CD14-positive monocyte (primary cell): ENCODE measurements around the gene RBM38. TPM values are rescaled to one million over a fixed set of nuclear protein-coding genes. Genes with fewer than 3 reads are reported as not detected.

Experiments used
- DNase-seq, 3 donors: peaks; one replicate each; pipeline ENCODE4 v3.0.0-alpha.2; 2011 to 2022
- H2AFZ ChIP-seq: 2 replicates; pipeline ENCODE4 v1.6.0; 2012; ENCODE audit warnings: mild to moderate bottlenecking, low read depth, low read length, inconsistent platforms; ENCODE audit not compliant: insufficient read depth, poor library complexity, severe bottlenecking
- H3K27ac ChIP-seq, 2 donors: 1 replicate in 1 of 2; 2 replicates in 1 of 2; pipeline ENCODE4 v1.5.1; 2012 to 2013; ENCODE audit warnings: low read length in 2 of 2, control low read depth in 1 of 2, inconsistent platforms in 1 of 2, low read depth in 1 of 2, mild to moderate bottlenecking in 1 of 2
- H3K27me3 ChIP-seq, 2 donors: one replicate each; pipeline versions ENCODE4 v1.6.0 to v1.6.1; 2011 to 2013; ENCODE audit warnings: low read length in 2 of 2; ENCODE audit not compliant: control insufficient read depth in 2 of 2, insufficient read depth in 2 of 2
- H3K36me3 ChIP-seq, 2 donors: replicated peaks in 1 of 2; 1 replicate in 1 of 2; 2 replicates in 1 of 2; pipeline versions ENCODE4 v1.5.1 to v1.6.1; 2012 to 2013; ENCODE audit warnings: low read length in 2 of 2, control low read depth in 1 of 2, inconsistent platforms in 1 of 2, mild to moderate bottlenecking in 1 of 2; ENCODE audit not compliant: insufficient read depth in 2 of 2, control insufficient read depth in 1 of 2
- H3K4me1 ChIP-seq, 2 donors: 1 replicate in 1 of 2; 2 replicates in 1 of 2; pipeline versions ENCODE4 v1.5.1 to v1.6.1; 2012 to 2013; ENCODE audit warnings: low read length in 2 of 2, control low read depth in 1 of 2, inconsistent platforms in 1 of 2, mild to moderate bottlenecking in 1 of 2, moderate library complexity in 1 of 2; ENCODE audit not compliant: insufficient read depth in 2 of 2, control insufficient read depth in 1 of 2
- H3K4me2 ChIP-seq: replicated peaks from 2 replicates; pipeline ENCODE3; 2012; ENCODE audit warnings: low read length, moderate library complexity, mild to moderate bottlenecking; ENCODE audit not compliant: poor library complexity, severe bottlenecking; ENCODE audit errors: extremely low read depth
- H3K4me3 ChIP-seq, 3 experiments: fragments of 200-600 bp in 1 of 3; sonication (generic) in 1 of 3; replicated peaks in 1 of 3; 1 replicate in 2 of 3; 2 replicates in 1 of 3; pipeline ENCODE4 v1.5.1; 2011 to 2013; ENCODE audit warnings: low read length in 3 of 3, mild to moderate bottlenecking in 3 of 3, control low read depth in 2 of 3, low read depth in 2 of 3, inconsistent platforms in 1 of 3, moderate library complexity in 1 of 3
- H3K79me2 ChIP-seq: 2 replicates; pipeline ENCODE4 v1.6.0; 2012; ENCODE audit warnings: mild to moderate bottlenecking, control low read depth, inconsistent platforms, low read length, moderate library complexity; ENCODE audit not compliant: insufficient read depth
- H3K9ac ChIP-seq: 2 replicates; pipeline ENCODE4 v1.6.0; 2017; ENCODE audit warnings: low read length, mild to moderate bottlenecking; ENCODE audit not compliant: insufficient read depth, poor library complexity, severe bottlenecking
- H3K9me3 ChIP-seq, 2 donors: replicated peaks in 1 of 2; 1 replicate in 1 of 2; 2 replicates in 1 of 2; pipeline versions ENCODE4 v1.5.1 to v1.6.1; 2012 to 2013; ENCODE audit warnings: low read length in 2 of 2, control low read depth in 1 of 2; ENCODE audit not compliant: control insufficient read depth in 1 of 2, insufficient read depth in 1 of 2
- H4K20me1 ChIP-seq: 2 replicates; pipeline ENCODE4 v1.6.0; 2012; ENCODE audit warnings: mild to moderate bottlenecking, low read length, control low read depth, moderate library complexity; ENCODE audit not compliant: insufficient read depth
- H3K27ac Mint-ChIP-seq, 7 donors: one replicate each; pipeline ENCODE4 v1.8.0; 2020; ENCODE audit warnings: mild to moderate bottlenecking in 7 of 7, mixed read lengths in 7 of 7, moderate library complexity in 6 of 7, inconsistent platforms in 2 of 7
- H3K27me3 Mint-ChIP-seq, 3 donors: one replicate each; pipeline ENCODE4 v1.8.0; 2021 to 2022; ENCODE audit warnings: low read depth in 3 of 3, mild to moderate bottlenecking in 3 of 3, mixed read lengths in 3 of 3, moderate library complexity in 3 of 3, inconsistent platforms in 1 of 3
- H3K36me3 Mint-ChIP-seq, 2 donors: one replicate each; pipeline ENCODE4 v1.8.0; 2020; ENCODE audit warnings: mixed read lengths in 2 of 2, inconsistent platforms in 1 of 2, mild to moderate bottlenecking in 1 of 2
- H3K4me1 Mint-ChIP-seq: one replicate; pipeline ENCODE4 v1.8.0; 2020; ENCODE audit warnings: mild to moderate bottlenecking, mixed read lengths
- H3K4me3 Mint-ChIP-seq, 2 donors: one replicate each; pipeline ENCODE4 v1.8.0; 2020; ENCODE audit warnings: mild to moderate bottlenecking in 2 of 2, mixed read lengths in 2 of 2, moderate library complexity in 1 of 2
- H3K9me3 Mint-ChIP-seq, 7 donors: one replicate each; pipeline ENCODE4 v1.8.0; 2020 to 2022; ENCODE audit warnings: mixed read lengths in 7 of 7, mild to moderate bottlenecking in 6 of 7, moderate library complexity in 6 of 7, inconsistent platforms in 2 of 7
- CTCF ChIP-seq: fragments of 200-600 bp; IDR thresholded peaks from one replicate; pipeline ENCODE4 v1.8.0; 2022; ENCODE audit warnings: antibody characterized with exemption, mild to moderate bottlenecking
- WGBS: methylation state at CpG from one replicate; pipeline ENCODE4 v1.1.5; 2013; ENCODE audit warnings: missing lambda C conversion rate; ENCODE audit not compliant: insufficient coverage; 5-methylcytosine and 5-hydroxymethylcytosine counted together
- intact Hi-C, 2 donors: fragments of 100-400 bp; cut with micrococcal nuclease; formaldehyde crosslinking; loops; one replicate each; pipeline versions ENCODE4 v1.15.0 to v1.15.1; 2023
- polyA plus RNA-seq, 3 donors: library from polyadenylated mRNA; depleted of rRNA in 1 of 3; unstranded in 2 of 3; stranded (reverse) in 1 of 3; fragments of 300-500 nt in 2 of 3; fragments of >200 nt in 1 of 3; fragmentation: Illumina TruSeq in 2 of 3; gene quantifications; 1 replicate in 2 of 3; 2 replicates in 1 of 3; pipeline ENCODE4 v1.2.3, GENCODE V29; 2012 to 2021

The RBM38 gene
- polyA plus RNA-seq, 3 donors, result 7.5 to 48.3 (median 17.8) TPM

DNA sequence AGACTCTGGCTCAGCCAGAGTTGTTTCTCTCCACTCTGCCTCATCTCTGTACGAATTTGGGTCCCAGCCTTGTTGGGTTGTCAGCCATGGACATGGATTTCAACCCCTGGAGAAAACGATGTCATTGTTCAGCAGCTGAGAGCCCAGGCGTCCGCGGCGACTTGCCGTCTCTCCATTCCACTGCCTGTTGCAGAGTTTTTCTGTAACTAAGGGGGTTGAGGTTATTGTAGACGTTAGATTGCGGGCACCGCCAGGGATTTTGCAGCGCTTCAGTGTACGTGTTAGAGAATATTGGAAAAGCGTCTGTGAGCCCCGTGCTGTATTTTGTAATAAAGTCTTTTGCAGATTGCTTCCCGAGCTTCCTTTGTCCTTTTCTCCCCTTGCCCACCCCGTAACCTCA lies 13.1 kb upstream of the RBM38 start:
- H3K9ac ChIP-seq, result no peak overlapping the region
- H3K36me3 Mint-ChIP-seq, result peaks cover 70 to 76% of the 10 kb centered on the region in 2 donors
- H3K4me3 ChIP-seq, result no peak overlapping the region
- H3K27ac Mint-ChIP-seq, result no peak overlapping the region
- H3K4me1 Mint-ChIP-seq, result peaks cover 45% of the 10 kb centered on the region
- DNase-seq, result no peak
- H4K20me1 ChIP-seq, result peaks cover 59% of the 10 kb centered on the region
- H3K4me1 ChIP-seq, result peaks cover 25 to 33% of the 10 kb centered on the region in 2 donors
- H3K36me3 ChIP-seq, result peaks cover 31 to 66% of the 10 kb centered on the region in 2 donors
- H3K27me3 ChIP-seq, result no peaks in the 10 kb centered on the region
- no peak overlapping the region for H3K4me2 ChIP-seq
- no peak overlapping the region for H3K4me3 Mint-ChIP-seq
- no peaks in the 10 kb centered on the region for H3K9me3 Mint-ChIP-seq
- peaks cover 0 to 6% (median 0%) of the 10 kb centered on the region in 3 donors for H3K27me3 Mint-ChIP-seq
- 100% methylated on average over 5 of the region's 16 CpGs for WGBS
- no peak overlapping the region for H2AFZ ChIP-seq
- intact Hi-C loops, result loop anchor here in 1 of 2 donors (10.0 kb wide), 2 partner anchors 247 to 337 kb away; partner anchors contain the start of genes PMEPA1 and ZBP1
- no peaks in the 10 kb centered on the region for H3K9me3 ChIP-seq
- H3K27ac ChIP-seq, result no peak overlapping the region
- TF ChIP-seq CTCF, result no peak
- peaks cover 34% of the 10 kb centered on the region for H3K79me2 ChIP-seq

DNA sequence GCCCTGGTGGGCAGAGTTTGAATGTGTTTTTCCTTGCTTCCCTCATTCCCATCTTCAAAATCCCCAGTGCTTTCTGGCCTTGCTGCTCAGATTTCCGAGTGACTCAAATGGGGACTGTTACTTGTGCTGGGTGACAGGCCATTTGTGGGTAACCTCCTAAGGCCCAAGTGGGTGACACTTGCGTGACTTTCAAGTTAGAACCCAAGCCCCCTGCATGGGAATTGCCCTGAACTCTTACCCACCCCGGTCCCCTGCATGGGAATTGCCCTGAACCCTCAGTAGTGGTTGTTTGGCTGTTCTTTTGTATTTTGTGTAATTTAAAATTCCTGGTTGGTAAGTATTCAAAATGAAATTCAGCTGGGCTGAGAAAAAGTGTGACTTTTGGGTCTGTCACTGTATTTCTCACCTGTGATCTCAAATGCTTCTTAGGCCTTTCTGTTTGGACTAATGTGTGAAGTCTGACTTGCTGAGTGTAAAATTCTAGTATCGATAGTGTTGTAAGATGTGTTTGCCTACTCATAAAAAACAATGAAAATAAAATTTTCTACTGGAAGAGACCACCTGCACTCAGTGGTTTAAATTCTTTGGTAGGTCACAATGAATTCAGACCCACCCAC lies 12.4 kb upstream of the RBM38 start:
- intact Hi-C loops, result loop anchor here in 1 of 2 donors (10.0 kb wide), 2 partner anchors 246 to 336 kb away; partner anchors contain the start of genes PMEPA1 and ZBP1
- no peaks in the 10 kb centered on the region for H3K27me3 ChIP-seq
- H3K27ac ChIP-seq, result no peak overlapping the region
- no peak for DNase-seq
- Mint-ChIP-seq H3K27ac (no peak overlapping the region), H3K9me3 (no peaks in the 10 kb centered on the region), H3K36me3 (peaks cover 63 to 70% of the 10 kb centered on the region in 2 donors), H3K27me3 (peaks cover 0 to 6% (median 0%) of the 10 kb centered on the region in 3 donors), H3K4me3 (no peak overlapping the region), H3K4me1 (peaks cover 43% of the 10 kb centered on the region)
- no peak overlapping the region for H3K9ac ChIP-seq
- TF ChIP-seq CTCF, result no peak
- H3K9me3 ChIP-seq, result no peaks in the 10 kb centered on the region
- H3K36me3 ChIP-seq, result peaks cover 26 to 64% of the 10 kb centered on the region in 2 donors
- H4K20me1 ChIP-seq, result peaks cover 59% of the 10 kb centered on the region
- H3K4me2 ChIP-seq, result no peak overlapping the region
- H2AFZ ChIP-seq, result no peak overlapping the region
- H3K4me1 ChIP-seq, result peaks cover 25 to 32% of the 10 kb centered on the region in 2 donors
- peaks cover 34% of the 10 kb centered on the region for H3K79me2 ChIP-seq
- no peak overlapping the region for H3K4me3 ChIP-seq
- no CpG with 5 or more reads among the region's 4 CpGs for WGBS
